Dedifferentiated amniotic fluid mesenchymal stem cell (primary cell): ENCODE results near the gene U2SURP.
"Not testable (repeated sequence)": the region's sequence is repeated elsewhere in the genome, so short reads cannot be mapped to it uniquely, and the experiment has no call there.

ENCODE experiments used
- DNase-seq: peaks from one replicate; pipeline ENCODE4 v3.0.0-alpha.2; 2016; ENCODE audit errors: extremely low spot score

The U2SURP gene

DNA sequence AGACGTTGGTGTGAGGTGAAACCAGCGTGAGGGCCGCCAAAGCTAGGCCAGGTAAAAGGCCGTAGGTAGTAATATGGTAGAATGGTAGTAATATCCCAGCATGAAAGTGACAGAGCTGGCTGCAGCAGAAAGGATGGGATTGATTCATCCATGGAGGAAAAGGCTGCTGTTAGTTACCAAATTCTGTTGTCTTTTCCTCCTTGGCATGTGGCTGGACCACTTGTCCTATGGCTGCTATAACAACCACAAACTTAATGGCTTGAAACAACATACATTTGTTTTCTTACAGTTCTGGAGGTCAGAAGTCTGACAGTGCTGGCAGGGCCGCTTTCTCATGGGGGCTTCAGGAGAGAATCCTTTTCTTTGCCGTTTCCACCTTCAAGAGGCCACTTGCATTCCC lies 70.4 kb downstream of the U2SURP start:
- no peak for DNase-seq

DNA sequence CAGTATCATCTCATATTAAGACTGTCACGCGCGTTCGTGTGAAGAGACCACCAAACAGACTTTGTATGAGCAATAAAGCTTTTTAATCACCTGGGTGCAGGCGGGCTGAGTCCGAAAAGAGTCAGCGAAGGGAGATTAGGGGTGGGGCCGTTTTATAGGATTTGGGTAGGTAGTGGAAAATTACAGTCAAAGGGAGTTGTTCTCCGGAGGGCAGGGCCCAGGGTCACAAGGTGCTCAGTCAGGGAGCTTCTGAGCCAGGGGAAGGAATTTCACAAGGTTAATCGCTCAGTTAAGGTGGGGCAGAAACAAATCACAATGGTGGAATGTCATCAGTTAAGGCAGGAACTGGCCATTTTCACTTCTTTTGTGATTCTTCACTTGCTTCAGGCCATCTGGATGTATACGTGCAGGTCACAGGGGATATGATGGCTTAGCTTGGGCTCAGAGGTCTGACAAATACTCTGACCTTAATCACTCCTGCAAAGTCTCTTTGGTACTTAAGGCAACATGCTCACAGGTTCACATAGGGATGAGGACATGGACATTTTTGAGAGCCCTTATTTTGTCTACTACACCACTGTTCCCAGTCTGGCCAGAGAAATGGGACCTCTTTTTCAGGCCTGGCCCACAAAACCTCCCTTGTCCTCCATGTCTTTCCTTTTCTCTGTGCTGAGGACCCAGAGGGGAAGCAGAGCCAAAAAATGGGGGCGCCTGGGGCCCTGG lies 71.1 kb downstream of the U2SURP start:
- not testable (repeated sequence) for DNase-seq

DNA sequence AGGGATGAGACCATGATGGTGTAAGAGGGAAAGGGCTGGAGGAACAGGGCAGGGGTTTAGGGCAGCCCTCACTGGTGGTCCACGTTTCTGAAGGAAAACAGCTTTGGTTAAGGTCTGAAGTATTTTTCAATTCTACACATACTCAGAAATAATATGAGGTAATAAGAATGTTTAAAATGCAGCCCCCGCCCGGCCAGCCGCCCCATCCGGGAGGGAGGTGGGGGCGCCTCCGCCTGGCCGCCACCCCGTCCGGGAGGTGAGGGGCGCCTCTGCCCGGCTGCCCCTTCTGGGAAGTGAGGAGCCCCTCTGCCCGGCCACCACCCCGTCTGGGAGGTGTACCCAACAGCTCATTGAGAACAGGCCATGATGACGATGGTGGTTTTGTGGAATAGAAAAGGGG lies 72.2 kb downstream of the U2SURP start:
- DNase-seq, result not testable (repeated sequence)

DNA sequence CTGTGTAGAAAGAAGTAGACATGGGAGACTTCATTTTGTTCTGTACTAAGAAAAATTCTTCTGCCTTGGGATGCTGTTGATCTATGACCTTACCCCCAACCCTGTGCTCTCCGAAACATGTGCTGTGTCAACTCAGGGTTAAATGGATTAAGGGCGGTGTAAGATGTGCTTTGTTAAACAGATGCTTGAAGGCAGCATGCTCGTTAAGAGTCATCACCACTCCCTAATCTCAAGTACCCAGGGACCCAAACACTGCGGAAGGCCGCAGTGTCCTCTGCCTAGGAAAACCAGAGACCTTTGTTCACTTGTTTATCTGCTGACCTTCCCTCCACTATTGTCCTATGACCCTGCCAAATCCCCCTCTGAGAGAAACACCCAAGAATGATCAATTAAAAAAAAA lies 72.6 kb downstream of the U2SURP start:
- not testable (repeated sequence) for DNase-seq

DNA sequence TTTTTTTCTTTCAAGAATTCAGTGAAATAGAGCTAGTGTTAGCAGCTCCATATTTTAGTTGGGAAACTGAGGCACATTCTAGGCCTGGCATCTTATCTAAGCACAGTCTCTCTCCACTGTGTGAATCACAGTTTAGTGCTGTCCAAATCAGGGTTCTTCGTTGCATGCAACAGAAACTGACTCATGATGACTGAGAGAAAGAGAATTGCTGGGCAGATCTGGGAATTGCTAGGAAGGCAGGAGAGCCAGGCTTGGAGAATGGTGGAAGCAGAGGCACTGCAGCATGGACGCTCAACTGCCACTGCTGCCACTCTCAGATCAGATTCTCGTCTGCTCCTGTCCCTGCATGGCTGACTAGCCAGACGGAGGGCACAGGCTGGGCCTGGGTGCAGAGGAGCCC lies 77.5 kb downstream of the U2SURP start:
- DNase-seq, result peak; percentile 25

DNA sequence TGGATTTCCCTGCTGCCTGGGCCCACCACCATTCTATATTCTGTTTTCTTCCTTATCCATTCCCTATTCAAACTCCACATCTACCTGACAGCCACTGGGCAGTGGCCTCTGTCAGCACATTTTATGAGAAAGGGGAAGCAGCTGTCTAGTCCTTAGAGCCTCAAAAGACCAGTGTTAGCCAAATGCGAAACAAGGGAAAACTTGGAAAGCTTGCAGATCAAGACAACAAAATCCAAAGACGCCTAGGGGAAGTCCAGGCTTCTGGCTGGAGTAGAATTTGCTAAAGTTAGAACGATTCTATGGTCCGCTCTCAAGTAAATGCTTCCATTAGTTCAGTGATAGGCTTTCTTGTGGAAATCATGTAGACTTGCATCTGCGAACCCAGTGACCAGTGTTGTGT lies 78.8 kb downstream of the U2SURP start:
- no peak for DNase-seq

DNA sequence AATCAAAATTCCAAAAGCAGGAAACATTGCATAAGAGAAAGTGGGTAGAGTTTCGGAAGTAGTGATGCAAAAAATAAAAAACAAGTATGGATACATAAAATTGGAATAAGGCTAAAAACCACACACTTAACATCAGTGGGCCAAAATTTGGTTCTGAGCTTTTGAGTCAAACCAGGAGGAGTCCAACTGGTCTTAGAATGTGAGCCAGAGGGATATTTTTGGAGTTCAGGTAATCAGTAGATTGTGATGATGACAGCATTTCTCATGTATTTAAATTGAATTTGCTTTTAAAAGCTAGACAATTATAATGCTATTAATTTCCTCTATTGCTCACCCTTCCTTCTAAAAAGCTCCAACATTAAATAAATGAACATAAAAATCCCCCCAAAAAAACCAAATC lies 80.0 kb downstream of the U2SURP start:
- no peak for DNase-seq

DNA sequence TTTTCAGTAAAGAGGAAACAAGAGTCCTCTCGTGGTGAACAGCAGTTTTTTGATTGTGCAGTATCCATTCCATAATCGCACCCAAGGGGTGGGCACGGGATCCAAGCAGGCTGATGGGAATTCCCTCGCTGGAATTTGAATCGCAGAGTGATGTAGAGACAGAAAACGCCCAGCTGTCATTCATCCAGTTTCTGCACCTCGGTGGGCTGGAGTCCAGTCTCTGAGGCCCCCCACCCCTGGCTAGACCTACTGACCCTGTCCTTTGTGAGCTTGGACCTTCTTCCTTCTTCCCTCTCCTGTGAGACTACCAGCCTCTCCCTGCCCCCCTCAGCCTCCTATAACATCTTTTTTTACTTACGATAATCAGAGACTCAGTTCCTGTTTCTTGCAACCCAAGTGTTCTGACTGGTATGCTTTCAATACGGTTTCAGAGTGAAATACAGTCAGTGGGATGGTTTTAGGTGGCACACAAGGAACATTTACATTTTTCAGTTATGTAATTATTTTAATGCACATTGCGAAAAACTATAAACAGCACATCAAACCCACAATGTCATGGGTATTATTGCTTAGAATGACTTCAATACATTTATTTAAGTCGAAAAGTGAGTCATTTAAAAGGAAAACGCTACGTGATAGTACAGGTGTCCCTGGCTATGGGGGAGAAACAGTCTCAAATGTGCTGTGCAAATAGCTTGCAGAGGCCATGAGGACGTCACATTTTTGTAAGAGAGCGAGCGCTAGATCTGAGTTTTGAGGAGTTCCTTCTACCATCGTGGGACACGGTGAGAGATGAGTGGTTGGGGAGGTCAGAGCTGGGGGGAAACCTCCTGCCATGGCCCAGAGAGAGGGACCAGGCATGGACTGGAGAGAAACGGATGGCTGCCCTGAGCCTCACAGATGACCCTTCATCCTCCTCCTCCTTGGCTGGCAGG lies 80.7 kb downstream of the U2SURP start:
- no peak for DNase-seq

DNA sequence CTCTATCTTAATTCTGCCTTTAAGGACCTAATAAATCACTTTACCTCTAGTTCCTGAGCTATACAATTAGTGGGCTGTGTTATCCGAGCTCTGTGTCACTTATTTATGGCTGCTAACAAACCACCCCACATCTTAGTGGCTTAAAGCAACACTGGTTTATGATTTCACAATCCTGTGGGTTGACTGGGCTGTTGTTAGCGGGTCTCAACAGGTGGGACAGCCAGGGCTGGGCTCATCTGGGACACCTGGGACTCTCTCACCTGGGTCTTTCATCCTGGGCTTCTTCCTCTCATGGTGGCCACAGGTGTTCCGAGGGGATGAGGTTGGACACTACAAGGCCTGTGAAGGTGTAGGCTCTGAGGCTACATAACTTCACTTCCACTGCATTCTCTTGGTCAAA lies 82.4 kb downstream of the U2SURP start:
- DNase-seq, result no peak

DNA sequence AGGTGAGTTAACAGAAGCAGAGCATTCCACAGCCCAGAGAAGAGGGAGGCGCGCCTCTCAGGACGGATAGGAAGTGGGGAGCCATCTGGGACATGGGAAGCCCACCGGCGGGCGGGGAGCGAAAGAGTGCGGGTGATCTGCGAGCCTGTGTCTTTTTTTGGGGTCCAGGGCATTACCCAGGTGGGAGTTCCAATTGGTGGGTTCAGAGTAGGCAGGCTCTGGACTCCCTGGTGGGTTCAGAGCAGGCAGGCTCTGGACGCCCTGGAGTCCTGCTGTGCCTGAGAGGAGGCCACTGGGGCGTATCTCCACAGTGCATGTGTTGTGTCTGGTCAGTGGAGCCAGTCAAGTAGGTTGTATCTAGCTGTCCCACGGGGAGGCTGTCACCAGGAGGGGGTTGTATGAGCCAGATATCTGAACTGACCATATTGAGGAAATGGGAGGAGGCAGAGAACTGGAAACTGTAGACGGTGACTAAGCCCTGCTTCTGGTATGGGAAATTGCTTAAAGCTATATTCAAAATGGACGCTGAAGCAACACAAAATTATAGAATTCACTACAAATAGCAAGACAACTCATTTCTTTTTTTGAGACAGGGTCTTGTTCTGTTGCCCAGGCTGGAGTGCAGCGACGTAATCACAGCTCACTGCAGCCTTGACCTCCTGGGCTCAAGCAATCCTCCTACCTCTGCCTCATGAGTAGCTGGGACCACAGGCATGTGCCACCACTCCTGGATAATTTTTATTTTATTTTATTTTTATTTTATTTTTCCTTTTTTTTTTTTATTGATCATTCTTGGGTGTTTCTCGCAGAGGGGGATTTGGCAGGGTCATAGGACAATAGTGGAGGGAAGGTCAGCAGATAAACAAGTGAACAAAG lies 83.7 kb downstream of the U2SURP start:
- peak; percentile 31 for DNase-seq

DNA sequence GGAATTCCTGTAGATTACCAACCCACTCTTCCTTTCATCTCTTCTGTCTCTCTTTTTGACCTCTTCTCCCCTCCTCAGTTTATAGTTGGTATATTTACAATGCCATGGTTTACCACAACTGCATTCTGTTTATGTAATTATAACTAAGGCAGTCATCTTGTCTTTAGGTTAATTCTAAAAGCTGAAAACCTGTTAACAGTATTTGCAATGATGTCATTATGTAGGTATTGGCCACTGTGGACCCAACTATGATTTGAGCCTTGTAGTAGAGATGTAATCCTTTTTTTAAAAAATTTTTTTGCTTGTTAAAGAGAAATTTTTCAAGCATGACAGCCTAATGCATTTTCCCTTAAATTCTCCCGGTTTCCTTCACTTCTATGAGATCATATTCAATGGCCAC lies 87.5 kb downstream of the U2SURP start:
- DNase-seq, result no peak

DNA sequence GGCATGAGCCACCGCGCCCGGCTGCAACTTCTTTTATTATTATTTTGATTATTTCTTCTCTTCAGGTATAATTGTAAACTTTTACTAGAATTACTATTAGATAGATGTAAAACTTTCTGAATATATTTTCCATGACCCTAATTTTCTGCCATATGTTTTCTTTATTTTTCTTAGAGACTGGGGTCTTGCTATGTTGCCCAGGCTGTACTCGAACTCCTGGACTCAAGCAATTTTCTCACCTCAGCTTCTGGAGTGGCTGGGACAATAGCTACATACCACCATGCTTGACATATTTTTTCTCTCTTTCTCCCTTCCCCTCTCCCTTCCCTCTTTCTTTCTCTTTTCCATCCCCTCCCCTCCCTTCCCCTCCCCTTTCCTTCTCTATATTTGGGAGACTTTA lies 88.6 kb downstream of the U2SURP start:
- DNase-seq, result no peak

DNA sequence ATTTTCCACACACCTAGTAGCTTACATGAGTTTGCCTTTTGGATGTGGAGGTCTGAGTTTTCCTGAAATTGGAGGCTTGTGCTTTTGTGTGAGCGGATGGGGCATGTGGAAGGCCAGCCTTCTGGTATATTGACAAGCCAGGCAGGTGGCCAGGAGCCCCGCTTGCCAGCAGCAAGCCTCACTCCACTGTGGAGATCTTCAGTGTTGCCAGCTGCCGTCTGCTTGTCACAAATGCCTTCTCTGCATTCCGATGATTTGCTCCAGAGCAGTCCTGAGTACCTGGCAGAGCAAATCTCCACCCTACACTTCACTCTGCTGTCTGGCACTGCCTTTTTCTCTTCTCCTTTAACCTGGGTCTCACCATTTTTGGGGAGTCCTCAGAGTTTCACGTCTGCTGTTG lies 89.1 kb downstream of the U2SURP start:
- DNase-seq, result no peak

DNA sequence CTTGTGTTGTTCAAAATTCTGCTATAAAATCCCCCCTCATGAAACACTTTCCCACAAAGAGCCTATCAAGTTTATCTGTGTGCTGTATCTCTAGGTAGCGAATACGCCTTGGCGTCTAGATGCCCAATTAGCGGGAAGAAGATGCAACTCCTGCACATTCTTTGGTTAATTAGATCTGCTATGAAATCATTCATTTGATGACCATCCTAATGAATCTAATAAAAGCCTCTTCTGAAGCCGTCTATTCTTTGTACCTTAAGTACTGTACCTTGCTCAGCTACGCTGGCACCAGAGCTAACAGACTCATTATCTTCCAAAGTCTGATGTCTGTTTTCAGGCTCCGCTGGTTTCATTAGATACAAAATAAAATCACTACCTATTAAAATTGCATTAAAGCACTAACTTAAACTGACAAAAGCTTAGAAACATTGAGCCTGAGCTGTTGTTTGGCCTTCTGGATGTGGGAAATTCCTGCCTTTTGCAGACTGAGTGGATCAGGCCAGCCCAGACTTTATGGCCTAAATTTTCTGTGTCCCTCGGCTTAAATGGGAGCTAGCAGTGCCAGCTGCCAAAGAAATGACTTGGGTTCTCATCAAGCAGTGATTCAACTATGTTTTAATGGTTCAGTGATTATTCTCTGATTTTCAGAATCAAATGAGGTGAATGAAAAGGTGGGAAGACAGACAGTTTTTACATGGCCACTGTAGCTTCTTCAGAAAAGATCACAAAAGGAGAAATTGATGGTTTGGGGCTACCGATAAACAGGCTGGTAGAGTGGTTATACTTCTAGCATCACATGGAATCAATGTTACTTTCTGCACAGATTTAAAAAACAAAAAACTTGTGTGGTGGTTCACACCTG lies 89.8 kb downstream of the U2SURP start:
- DNase-seq, result no peak

DNA sequence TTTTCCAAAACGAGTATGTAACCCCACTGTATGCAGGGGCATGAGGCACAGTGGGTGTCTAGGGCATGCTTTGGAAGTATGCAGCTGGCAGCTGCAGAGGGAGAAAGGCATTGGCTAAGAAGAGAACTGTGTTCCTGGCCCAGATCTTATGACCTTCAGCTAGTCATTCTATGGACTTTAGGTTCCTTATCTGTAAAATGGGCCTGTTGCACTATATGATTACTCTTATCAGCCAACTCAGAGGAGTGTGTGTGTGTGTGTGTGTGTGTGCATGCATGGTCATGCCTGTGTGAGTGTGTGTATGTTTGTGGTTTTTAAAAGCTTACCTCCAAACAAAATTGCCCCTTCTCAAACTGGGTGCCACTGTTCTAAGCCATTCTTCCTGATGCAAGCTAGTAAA lies 90.8 kb downstream of the U2SURP start:
- no peak for DNase-seq

DNA sequence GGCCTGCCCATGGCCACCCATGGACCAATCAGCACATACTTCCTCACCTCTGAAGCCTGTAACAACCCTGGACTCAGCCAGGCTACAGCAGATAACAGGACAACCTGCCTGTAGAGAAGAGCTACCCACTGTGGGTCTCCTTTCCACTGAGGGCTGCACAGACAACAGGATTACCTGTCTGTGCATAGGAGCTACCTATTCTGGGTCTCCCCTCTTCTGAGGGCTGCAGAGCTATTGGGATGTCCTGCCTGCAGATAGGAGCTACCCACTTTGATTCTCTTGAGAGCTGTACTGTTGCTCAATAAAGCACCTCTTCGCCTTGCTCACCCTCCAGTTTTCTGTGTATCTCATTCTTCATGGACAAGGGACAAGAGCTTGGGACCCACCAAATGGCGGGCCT lies 94.4 kb downstream of the U2SURP start:
- no peak for DNase-seq

DNA sequence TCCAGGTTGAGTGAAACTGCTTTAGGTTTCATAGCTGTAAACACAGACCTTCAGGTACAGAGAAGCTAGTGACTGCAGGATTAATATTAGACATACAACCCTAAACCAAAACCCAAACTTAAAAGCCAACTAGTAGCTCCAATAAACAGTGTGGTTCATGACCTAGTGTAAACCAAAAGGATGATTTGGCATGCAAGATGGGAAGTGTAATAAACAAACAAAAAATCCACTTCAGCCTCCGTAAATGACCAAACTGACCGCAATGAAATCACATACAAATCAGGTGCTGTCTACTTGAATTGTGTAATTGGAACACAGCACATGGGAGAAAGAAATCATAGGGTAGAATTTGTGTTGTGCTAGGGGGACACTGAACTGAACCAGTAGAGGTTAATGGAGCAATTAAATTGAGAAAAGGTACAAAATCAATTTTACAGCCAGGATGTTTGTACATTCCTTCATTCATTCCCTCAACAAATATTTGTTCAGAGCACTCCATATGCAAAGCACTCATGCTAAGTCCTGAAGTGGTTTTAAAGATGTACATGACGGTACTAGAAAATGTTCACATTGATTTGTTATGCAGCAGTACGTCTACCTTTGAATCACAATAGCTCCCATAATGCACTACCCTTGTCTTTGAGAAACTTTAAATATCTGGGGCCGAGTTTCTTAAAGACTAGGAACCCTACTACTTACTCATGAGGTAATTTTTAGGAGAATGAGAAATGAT lies 96.8 kb downstream of the U2SURP start:
- no peak for DNase-seq

DNA sequence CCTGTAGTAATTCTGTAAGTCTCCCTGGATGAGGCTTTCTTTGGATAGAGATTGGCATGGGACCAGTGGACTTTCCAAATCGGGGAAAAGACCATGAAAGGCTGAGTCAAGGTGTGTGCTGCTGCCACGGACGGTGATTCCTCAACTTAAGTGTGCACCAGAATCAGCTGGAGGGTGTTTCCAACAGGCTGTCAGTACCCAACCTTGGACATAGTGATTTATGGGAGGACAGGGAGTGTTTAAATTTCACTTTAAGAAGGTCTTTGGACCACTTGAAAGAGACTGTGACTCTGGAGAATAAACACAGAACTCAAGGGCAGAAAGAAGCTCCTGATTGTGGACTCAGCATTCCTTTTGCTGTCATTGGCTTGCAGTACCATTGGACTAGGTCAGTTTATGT lies 97.8 kb downstream of the U2SURP start:
- no peak for DNase-seq

DNA sequence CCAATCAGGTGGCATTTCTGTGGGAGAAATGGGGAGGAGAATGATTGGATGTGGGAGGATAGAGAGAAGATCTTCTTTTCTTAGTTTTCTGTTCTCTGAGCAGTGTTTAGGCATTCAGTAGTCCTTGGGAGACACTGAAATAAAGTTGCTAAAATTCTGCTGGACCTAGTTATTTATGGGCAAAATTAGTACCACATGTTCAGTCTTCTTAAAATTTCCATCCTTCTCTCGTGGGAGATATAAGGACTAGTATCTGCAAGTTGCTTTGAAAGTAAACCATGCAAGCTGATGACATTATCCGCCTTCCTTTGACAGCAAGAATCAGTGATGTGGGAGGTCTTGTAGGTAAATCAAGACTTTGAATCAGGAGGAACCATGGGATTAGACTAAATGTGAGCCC lies 98.3 kb downstream of the U2SURP start:
- no peak for DNase-seq

DNA sequence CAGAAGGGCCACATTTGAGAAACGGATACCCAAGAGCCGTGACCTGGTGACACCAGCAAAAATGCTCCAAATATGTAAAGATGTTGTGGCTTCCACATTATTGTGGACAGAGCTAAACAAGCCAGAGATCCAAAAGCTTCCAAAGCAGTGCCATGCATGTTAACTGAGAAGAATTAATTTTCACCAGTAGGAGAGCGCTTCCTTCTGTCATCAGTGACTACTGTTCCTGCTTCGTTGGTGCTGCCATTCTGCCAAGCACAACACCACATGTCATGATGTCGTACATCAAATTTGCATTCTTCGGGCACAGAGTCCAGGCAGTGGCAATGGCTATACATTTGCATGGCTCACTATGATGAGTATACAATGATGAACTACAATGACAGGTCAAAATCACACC lies 99.1 kb downstream of the U2SURP start:
- DNase-seq, result no peak
